B cell (primary cell): ENCODE results near the gene GRID1. TPM values are rescaled to one million over a fixed set of nuclear protein-coding genes. Genes with fewer than 3 reads are reported as not detected.

Experiments used
- ATAC-seq: fragments of 200-7000 bp; cut with Tn5 transposase; one replicate; pipeline ENCODE4 v1.10.0; 2021; ENCODE audit warnings: low read depth, mild to moderate bottlenecking, moderate number of reproducible peaks, moderate library complexity
- CTCF ChIA-PET: fragments of 350-600 bp; sonication (Branson Sonifier 250); formaldehyde crosslinking; loops from one replicate; lab custom pipeline; 2021; ENCODE audit warnings: antibody characterized with exemption, inconsistent platforms; lab: Charles Lee
- POLR2A ChIA-PET: fragments of 350-600 bp; sonication (Branson Sonifier 250); formaldehyde crosslinking; loops from one replicate; lab custom pipeline; 2021; ENCODE audit warnings: antibody characterized with exemption; lab: Charles Lee
- DNase-seq: peaks from one replicate; pipeline ENCODE4 v3.0.0; 2013
- H2AFZ ChIP-seq: 2 replicates; pipeline ENCODE4 v1.6.1; 2012; ENCODE audit warnings: mild to moderate bottlenecking, low read depth, low read length; ENCODE audit not compliant: insufficient read depth, poor library complexity, severe bottlenecking
- H3K27ac ChIP-seq, 2 donors: 1 replicate in 1 of 2; 2 replicates in 1 of 2; pipeline ENCODE4 v1.5.1; 2012 to 2013; ENCODE audit warnings: low read length in 2 of 2, mild to moderate bottlenecking in 2 of 2, moderate library complexity in 1 of 2
- H3K27me3 ChIP-seq, 4 experiments: fragments of 200-600 bp in 1 of 4; sonication (generic) in 1 of 4; replicated peaks in 1 of 4; 1 replicate in 2 of 4; 2 replicates in 2 of 4; pipeline versions ENCODE4 v1.6.1 to v1.7.0; 2013 to 2016; ENCODE audit warnings: low read length in 3 of 4, mild to moderate bottlenecking in 2 of 4, mixed read lengths in 1 of 4, moderate library complexity in 1 of 4; ENCODE audit not compliant: insufficient read depth in 4 of 4, control insufficient read depth in 3 of 4; ENCODE audit errors: control extremely low read depth in 1 of 4
- H3K36me3 ChIP-seq, 2 experiments: replicated peaks in 1 of 2; 1 replicate in 1 of 2; 2 replicates in 1 of 2; pipeline versions ENCODE4 v1.6.1 to v1.7.1; 2013; ENCODE audit warnings: low read length in 1 of 2; ENCODE audit not compliant: insufficient read depth in 2 of 2, control insufficient read depth in 1 of 2; ENCODE audit errors: control extremely low read depth in 1 of 2, extremely low read depth in 1 of 2
- H3K4me1 ChIP-seq, 2 donors: fragments of 200-600 bp in 1 of 2; sonication (generic) in 1 of 2; 1 replicate in 1 of 2; 2 replicates in 1 of 2; pipeline versions ENCODE4 v1.5.1 to v1.6.1; 2013 to 2017; ENCODE audit warnings: low read length in 2 of 2; ENCODE audit not compliant: control insufficient read depth in 2 of 2, insufficient read depth in 2 of 2
- H3K4me2 ChIP-seq: replicated peaks from 2 replicates; pipeline ENCODE3; 2012; ENCODE audit warnings: mild to moderate bottlenecking, low read depth, low read length; ENCODE audit not compliant: poor library complexity, severe bottlenecking
- H3K4me3 ChIP-seq, 5 experiments: fragments of 200-600 bp in 1 of 5; sonication (generic) in 1 of 5; 1 replicate in 3 of 5; 2 replicates in 2 of 5; pipeline versions ENCODE4 v1.5.1 to v1.7.0; 2011 to 2016; ENCODE audit warnings: low read length in 4 of 5, mild to moderate bottlenecking in 4 of 5, low read depth in 2 of 5, control low read depth in 1 of 5, moderate library complexity in 1 of 5; ENCODE audit not compliant: insufficient read depth in 1 of 5; ENCODE audit errors: control extremely low read depth in 1 of 5, extremely low read depth in 1 of 5
- H3K79me2 ChIP-seq: fragments of 200-600 bp; sonication (generic); one replicate; pipeline ENCODE4 v1.6.0; 2016; ENCODE audit warnings: low read length; ENCODE audit not compliant: control insufficient read depth, insufficient read depth
- H3K9ac ChIP-seq: fragments of 200-600 bp; sonication (generic); 2 replicates; pipeline ENCODE4 v1.6.1; 2017; ENCODE audit warnings: mild to moderate bottlenecking, low read length, moderate library complexity
- H3K9me3 ChIP-seq, 3 donors: one replicate each; pipeline versions ENCODE4 v1.6.1 to v1.7.1; 2013; ENCODE audit warnings: low read length in 2 of 3; ENCODE audit not compliant: control insufficient read depth in 2 of 3, insufficient read depth in 1 of 3; ENCODE audit errors: control extremely low read depth in 1 of 3
- H4K20me1 ChIP-seq: 2 replicates; pipeline ENCODE4 v1.6.0; 2012; ENCODE audit warnings: mild to moderate bottlenecking, low read length; ENCODE audit not compliant: insufficient read depth, control insufficient read depth, poor library complexity, severe bottlenecking
- H3K27ac Mint-ChIP-seq: one replicate; pipeline ENCODE4 v1.8.0; 2021; ENCODE audit warnings: mixed read lengths
- H3K27me3 Mint-ChIP-seq: one replicate; pipeline ENCODE4 v1.8.0; 2021; ENCODE audit warnings: mixed read lengths
- H3K4me1 Mint-ChIP-seq: one replicate; pipeline ENCODE4 v1.8.0; 2021; ENCODE audit warnings: mixed read lengths
- H3K4me3 Mint-ChIP-seq: one replicate; pipeline ENCODE4 v1.8.0; 2021; ENCODE audit warnings: mixed read lengths
- H3K9me3 Mint-ChIP-seq: one replicate; pipeline ENCODE4 v1.8.0; 2022; ENCODE audit warnings: mixed read lengths; ENCODE audit not compliant: insufficient read depth
- CTCF ChIP-seq: fragments of 200-600 bp; IDR thresholded peaks from one replicate; pipeline ENCODE4 v1.8.0; 2022; ENCODE audit warnings: antibody characterized with exemption, mild to moderate bottlenecking
- EZH2 ChIP-seq: IDR thresholded peaks from 2 replicates; pipeline ENCODE4 v1.6.1; 2012; ENCODE audit warnings: borderline replicate concordance, low read depth, mild to moderate bottlenecking, moderate library complexity, low read length; ENCODE audit not compliant: insufficient read depth, poor library complexity, severe bottlenecking
- WGBS: methylation state at CpG from one replicate; pipeline ENCODE4 v1.1.5; 2013; ENCODE audit warnings: missing lambda C conversion rate; ENCODE audit not compliant: insufficient coverage; 5-methylcytosine and 5-hydroxymethylcytosine counted together
- intact Hi-C: fragments of 100-400 bp; cut with micrococcal nuclease; formaldehyde crosslinking; loops from one replicate; pipeline ENCODE4 v1.10.0; 2022
- polyA plus RNA-seq: library from polyadenylated mRNA; depleted of rRNA; stranded (reverse); fragments of >200 nt; gene quantifications from 2 replicates; pipeline ENCODE4 v1.2.3, GENCODE V29; 2012
- total RNA-seq, 2 donors: library from RNA; stranded (reverse); fragments of 120-200 nt in 1 of 2; gene quantifications; 1 replicate in 1 of 2; 2 replicates in 1 of 2; pipeline versions ENCODE4 v1.2.3 to v1.2.4, GENCODE V29; 2013 to 2022

Gene GRID1
- total and polyA plus RNA-seq, 2 donors (not counting 1 experiment from before 2014, with no cell fraction given) = not detected

- no peaks in the 10 kb centered on the region for H3K79me2 ChIP-seq
- H3K4me3 ChIP-seq = no peak overlapping the region
- H2AFZ ChIP-seq = no peak overlapping the region
- intact Hi-C loops = no loop called here
- no peak overlapping the region for H3K27ac ChIP-seq
- peaks cover 0 to 6% (median 0%) of the 10 kb centered on the region in 4 experiments for H3K27me3 ChIP-seq
- peaks cover 14% of the 10 kb centered on the region for H3K27me3 Mint-ChIP-seq
- no peaks in the 10 kb centered on the region for H3K4me1 ChIP-seq
- H3K9me3 ChIP-seq = peaks cover 0 to 7% (median 0%) of the 10 kb centered on the region in 3 donors
- ATAC-seq = no peak
- no peak for DNase-seq
- no peak overlapping the region for H3K27ac Mint-ChIP-seq
- no peaks in the 10 kb centered on the region for H4K20me1 ChIP-seq
- H3K4me2 ChIP-seq = no peak overlapping the region
- H3K36me3 ChIP-seq = no peaks in the 10 kb centered on the region
- no peak overlapping the region for H3K9ac ChIP-seq
- no peaks in the 10 kb centered on the region for H3K4me1 Mint-ChIP-seq
- no peaks in the 10 kb centered on the region for H3K9me3 Mint-ChIP-seq
- WGBS = 60% methylated on average over 1 of the region's 4 CpGs
- CTCF ChIA-PET = no interaction called here
- POLR2A ChIA-PET = no interaction called here
- TF ChIP-seq CTCF = no peak
- no peak for TF ChIP-seq EZH2
- H3K4me3 Mint-ChIP-seq = no peak overlapping the region
Observed at GRCh38 chr10:86334488-86335085, 32.0 kb downstream of the GRID1 start.

- Histone ChIP-seq H3K36me3 (no peaks in the 10 kb centered on the region), H3K4me2 (no peak overlapping the region), H3K4me1 (no peaks in the 10 kb centered on the region), H2AFZ (no peak overlapping the region), H4K20me1 (no peaks in the 10 kb centered on the region), H3K27ac (no peak overlapping the region), H3K27me3 (peaks cover 0 to 6% (median 0%) of the 10 kb centered on the region in 4 experiments), H3K4me3 (no peak overlapping the region), H3K9ac (no peak overlapping the region), H3K9me3 (peaks cover 0 to 7% (median 0%) of the 10 kb centered on the region in 3 donors), H3K79me2 (no peaks in the 10 kb centered on the region)
- TF ChIP-seq EZH2 (no peak), CTCF (no peak)
- ATAC-seq (no peak), DNase-seq (no peak)
- Mint-ChIP-seq H3K27ac (no peak overlapping the region), H3K9me3 (no peaks in the 10 kb centered on the region), H3K4me3 (no peak overlapping the region), H3K4me1 (no peaks in the 10 kb centered on the region), H3K27me3 (peaks cover 12% of the 10 kb centered on the region)
- 86% methylated on average over 4 of the region's 7 CpGs for WGBS
- ChIA-PET POLR2A (no interaction called here), CTCF (no interaction called here)
- intact Hi-C loops = no loop called here
Observed at GRCh38 chr10:86333826-86334487, 32.6 kb downstream of the GRID1 start.
